Testis (tissue), 2 donors: ENCODE results near the gene IFNA5.

Experiments used
- POLR2A ChIP-seq: fragments of 450-650 bp; IDR thresholded peaks from one replicate; pipeline ENCODE4 v1.6.1; 2017; ENCODE audit warnings: antibody characterized with exemption, mild to moderate bottlenecking, moderate library complexity
- TF ChIP-seq, protein P1 (sequence below), 3 experiments: fragments of 450-650 bp in 2 of 3; fragments of 200-600 bp in 1 of 3; sonication (generic) in 1 of 3; IDR thresholded peaks; one replicate each; pipeline ENCODE4 v1.5.1; 2016 to 2019; ENCODE audit warnings: antibody characterized with exemption in 3 of 3, mild to moderate bottlenecking in 2 of 3, moderate library complexity in 1 of 3

DNA sequence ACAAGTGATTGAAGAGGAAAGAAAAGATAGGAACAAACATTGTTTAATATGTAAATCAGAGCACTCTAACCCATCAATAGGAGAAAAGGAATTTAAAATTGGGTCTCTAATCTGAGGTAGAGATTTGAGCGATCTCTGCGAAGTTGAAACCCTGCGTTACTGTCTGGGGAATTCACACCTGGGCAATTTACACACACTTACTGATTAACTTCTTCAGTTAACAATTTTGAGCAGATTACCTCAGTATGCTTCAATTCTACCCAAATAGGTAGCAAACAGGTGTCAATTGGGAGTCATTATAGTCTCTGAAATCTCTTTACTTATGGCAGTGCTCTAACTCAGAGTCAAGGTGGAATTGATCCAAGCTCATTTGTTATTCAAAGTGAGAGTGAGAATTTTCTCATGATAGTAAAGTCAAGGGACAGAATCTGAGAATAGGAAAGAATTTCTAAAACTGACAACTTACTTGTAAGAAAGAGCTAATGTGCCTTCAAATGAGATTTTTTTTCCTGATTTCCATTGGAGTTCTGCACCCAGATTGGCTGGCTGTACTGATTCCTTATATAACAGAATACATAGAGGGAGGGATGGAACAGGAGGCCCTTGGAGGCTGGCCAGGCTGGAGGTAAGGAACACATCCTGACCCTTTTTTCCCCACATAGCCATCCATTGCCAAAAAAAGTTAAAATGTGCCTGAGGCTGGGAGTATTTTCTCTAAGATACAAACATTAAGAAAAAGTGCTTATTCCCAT is 38.2 kb downstream of the IFNA5 start:
- TF ChIP-seq POLR2A: no peak
- TF ChIP-seq, protein P1, sequence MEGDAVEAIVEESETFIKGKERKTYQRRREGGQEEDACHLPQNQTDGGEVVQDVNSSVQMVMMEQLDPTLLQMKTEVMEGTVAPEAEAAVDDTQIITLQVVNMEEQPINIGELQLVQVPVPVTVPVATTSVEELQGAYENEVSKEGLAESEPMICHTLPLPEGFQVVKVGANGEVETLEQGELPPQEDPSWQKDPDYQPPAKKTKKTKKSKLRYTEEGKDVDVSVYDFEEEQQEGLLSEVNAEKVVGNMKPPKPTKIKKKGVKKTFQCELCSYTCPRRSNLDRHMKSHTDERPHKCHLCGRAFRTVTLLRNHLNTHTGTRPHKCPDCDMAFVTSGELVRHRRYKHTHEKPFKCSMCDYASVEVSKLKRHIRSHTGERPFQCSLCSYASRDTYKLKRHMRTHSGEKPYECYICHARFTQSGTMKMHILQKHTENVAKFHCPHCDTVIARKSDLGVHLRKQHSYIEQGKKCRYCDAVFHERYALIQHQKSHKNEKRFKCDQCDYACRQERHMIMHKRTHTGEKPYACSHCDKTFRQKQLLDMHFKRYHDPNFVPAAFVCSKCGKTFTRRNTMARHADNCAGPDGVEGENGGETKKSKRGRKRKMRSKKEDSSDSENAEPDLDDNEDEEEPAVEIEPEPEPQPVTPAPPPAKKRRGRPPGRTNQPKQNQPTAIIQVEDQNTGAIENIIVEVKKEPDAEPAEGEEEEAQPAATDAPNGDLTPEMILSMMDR (IDR thresholded peaks at IDR 0.05): no peak
